ENCODE data around the gene HCRTR1. TPM values are rescaled to one million over a fixed set of nuclear protein-coding genes. Genes with fewer than 3 reads are reported as not detected.

Gene HCRTR1
- total RNA-seq, 2 donors from 2014 or later: not detected

DNA sequence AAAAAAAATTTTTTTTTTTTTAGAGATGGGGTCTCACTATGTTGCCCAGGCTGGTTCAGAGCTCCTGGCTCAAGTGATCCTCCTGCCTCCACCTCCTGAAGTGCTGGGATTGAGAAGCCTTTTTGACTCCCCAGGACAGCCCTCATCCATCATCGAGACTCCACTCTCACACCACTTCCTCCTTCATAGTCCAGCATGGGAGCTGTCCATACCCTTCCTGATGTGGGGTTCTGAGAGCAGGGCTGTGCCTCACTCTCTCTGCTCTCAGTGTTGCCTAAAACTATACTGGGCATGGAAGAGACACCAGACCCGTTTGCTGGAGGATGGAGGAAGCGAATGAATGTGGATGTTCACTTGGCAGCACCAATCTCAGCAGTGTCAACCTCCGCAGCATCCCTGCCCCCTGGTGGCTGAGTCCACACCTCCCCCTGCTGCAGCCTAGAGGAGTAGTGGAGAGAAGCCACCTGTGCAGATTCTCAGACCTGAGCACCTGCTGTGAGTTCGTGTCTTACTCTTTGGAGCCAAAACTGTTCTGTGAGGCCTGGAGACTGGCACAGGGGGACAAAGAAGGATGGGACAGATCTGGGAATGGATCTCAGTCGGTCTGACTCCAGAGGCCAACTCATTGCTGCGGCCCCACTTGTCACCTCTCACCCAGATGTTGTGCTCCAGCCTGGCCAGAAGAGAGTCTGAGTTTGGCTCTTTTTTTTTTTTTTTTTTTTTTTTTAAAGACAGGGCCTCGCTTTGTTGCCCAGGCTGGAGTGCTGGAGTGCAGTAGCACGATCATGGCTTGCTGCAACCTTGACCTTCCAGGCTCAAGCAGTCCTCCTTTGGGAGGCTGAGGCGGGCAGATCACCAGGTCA, 23.5 kb upstream of the HCRTR1 start:
- TF ChIP-seq, protein P1, sequence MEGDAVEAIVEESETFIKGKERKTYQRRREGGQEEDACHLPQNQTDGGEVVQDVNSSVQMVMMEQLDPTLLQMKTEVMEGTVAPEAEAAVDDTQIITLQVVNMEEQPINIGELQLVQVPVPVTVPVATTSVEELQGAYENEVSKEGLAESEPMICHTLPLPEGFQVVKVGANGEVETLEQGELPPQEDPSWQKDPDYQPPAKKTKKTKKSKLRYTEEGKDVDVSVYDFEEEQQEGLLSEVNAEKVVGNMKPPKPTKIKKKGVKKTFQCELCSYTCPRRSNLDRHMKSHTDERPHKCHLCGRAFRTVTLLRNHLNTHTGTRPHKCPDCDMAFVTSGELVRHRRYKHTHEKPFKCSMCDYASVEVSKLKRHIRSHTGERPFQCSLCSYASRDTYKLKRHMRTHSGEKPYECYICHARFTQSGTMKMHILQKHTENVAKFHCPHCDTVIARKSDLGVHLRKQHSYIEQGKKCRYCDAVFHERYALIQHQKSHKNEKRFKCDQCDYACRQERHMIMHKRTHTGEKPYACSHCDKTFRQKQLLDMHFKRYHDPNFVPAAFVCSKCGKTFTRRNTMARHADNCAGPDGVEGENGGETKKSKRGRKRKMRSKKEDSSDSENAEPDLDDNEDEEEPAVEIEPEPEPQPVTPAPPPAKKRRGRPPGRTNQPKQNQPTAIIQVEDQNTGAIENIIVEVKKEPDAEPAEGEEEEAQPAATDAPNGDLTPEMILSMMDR (IDR thresholded peaks at IDR 0.05): peak; percentile 84
- Histone ChIP-seq H3K36me3 (no peaks in the 10 kb centered on the region), H3K27ac (no peak overlapping the region), H3K4me3 (no peak overlapping the region), H3K9me3 (no peaks in the 10 kb centered on the region), H3K4me1 (ENCODE audit: control insufficient read depth in 1 of 2, low read depth in 2 of 2) (peaks cover 8 to 21% of the 10 kb centered on the region in 2 donors), H3K27me3 (replicated peaks; ENCODE audit: insufficient read depth) (no peaks in the 10 kb centered on the region)
- no peak for ATAC-seq (ENCODE audit: insufficient number of reproducible peaks, low FRiP score, low read depth)
- no peak for DNase-seq (ENCODE audit: low spot score)

DNA sequence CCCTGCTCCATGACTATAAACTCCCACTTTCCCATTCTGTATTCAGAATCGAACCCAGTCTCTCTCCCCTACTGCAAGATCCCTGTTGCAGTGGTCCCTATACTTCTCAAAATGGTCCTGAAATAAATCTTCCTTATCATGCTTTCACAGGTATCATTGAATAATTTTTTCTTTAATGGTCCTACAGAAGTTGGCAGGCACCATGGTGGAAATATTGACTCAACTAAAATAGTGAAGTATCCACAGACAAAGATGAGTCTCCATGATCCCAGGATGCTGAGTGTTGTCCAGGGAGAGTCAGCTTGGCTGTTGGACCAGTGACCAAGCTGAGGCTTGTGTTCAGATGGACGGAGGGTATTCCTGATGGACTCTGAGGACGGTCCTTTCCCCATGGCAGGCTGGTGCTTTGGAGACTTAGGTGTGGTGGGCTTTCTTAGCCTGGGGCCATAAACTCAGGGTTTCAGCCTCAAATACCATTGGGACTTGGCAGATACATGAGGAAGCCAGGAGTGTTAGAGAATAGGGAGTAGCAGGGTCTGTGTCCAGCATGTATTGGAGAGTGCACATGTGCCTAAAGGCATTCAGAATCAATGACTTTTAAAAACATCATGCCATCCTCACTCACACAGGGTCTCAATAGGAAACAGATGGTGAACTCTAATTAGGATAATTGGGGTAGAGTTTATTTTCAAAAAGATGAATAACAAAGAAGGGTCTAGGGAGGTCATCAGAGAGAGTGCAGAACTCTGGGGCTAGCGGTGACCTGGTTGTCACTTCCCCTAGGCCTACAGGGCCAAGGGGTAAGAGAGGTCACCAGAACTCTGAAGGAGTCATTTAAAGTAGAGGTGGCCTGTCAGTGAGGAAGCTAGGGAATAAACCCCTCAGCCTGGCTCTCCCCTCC, 21.4 kb upstream of the HCRTR1 start:
- no peak overlapping the region for H3K27ac ChIP-seq
- no peak overlapping the region for H3K4me3 ChIP-seq
- no peaks in the 10 kb centered on the region for H3K36me3 ChIP-seq
- H3K27me3 ChIP-seq (replicated peaks; ENCODE audit: insufficient read depth): no peaks in the 10 kb centered on the region
- no peaks in the 10 kb centered on the region for H3K9me3 ChIP-seq
- DNase-seq (ENCODE audit: low spot score): no peak
- H3K4me1 ChIP-seq (ENCODE audit: control insufficient read depth in 1 of 2, low read depth in 2 of 2): peaks cover 5 to 16% of the 10 kb centered on the region in 2 donors
- TF ChIP-seq, protein P1 (IDR thresholded peaks at IDR 0.05): no peak
- no peak for ATAC-seq (ENCODE audit: insufficient number of reproducible peaks, low FRiP score, low read depth)

GRCh38 chr1:31596737-31597097, 20.8 kb upstream of the HCRTR1 start:
- Histone ChIP-seq H3K4me3 (no peak overlapping the region), H3K27me3 (replicated peaks; ENCODE audit: insufficient read depth) (no peaks in the 10 kb centered on the region), H3K4me1 (ENCODE audit: control insufficient read depth in 1 of 2, low read depth in 2 of 2) (peaks cover 3 to 10% of the 10 kb centered on the region in 2 donors), H3K27ac (no peak overlapping the region), H3K9me3 (no peaks in the 10 kb centered on the region), H3K36me3 (no peaks in the 10 kb centered on the region)
- no peak for DNase-seq (ENCODE audit: low spot score)
- TF ChIP-seq, protein P1 (IDR thresholded peaks at IDR 0.05): no peak
- no peak for ATAC-seq (ENCODE audit: insufficient number of reproducible peaks, low FRiP score, low read depth)

DNA sequence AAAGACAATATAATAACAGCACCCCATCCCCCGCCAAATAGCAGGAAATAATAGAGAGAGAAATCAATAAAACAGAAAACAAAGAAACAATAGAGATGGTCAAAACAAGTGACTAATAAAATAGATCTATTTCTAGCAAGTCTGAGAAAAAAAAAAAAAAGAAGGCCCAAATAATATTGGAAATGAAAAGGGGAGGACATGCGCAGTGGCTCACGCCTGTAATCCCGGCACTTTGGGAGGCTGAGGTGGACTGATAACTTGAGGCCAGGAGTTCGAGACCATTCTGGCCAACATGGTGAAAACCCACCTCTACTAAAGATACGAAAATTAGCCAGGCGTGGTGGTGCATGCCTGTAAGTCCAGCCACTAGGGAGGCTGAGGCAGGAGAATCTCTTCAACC, 18.5 kb upstream of the HCRTR1 start:
- ATAC-seq (ENCODE audit: insufficient number of reproducible peaks, low FRiP score, low read depth): no peak
- H3K36me3 ChIP-seq: no peaks in the 10 kb centered on the region
- H3K27ac ChIP-seq: no peak overlapping the region
- no peak for DNase-seq (ENCODE audit: low spot score)
- H3K4me3 ChIP-seq: no peak overlapping the region
- no peaks in the 10 kb centered on the region for H3K27me3 ChIP-seq (replicated peaks; ENCODE audit: insufficient read depth)
- H3K9me3 ChIP-seq: no peaks in the 10 kb centered on the region
- TF ChIP-seq, protein P1 (IDR thresholded peaks at IDR 0.05): no peak
- no peaks in the 10 kb centered on the region for H3K4me1 ChIP-seq (ENCODE audit: control insufficient read depth in 1 of 2, low read depth in 2 of 2)

DNA sequence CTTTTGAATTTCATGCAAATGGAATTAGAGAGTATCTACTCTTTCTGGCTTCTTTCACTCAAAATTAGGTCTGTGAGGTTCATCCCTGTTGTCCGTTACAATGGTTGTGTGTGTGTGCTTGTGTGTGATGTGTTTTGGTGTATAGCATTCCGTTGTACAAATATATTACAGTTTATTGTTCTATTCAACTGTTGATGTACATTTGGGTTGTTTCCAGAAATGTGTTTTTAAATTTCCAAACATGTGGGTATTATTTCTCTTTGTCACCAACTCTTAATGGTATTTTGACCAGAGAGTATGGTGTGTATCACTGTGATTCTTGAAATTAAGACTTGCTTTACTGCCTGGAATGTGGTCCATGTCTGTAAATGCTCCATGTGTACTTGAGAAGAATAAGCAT, 16.8 kb upstream of the HCRTR1 start:
- Histone ChIP-seq H3K9me3 (no peaks in the 10 kb centered on the region), H3K4me1 (ENCODE audit: control insufficient read depth in 1 of 2, low read depth in 2 of 2) (no peaks in the 10 kb centered on the region), H3K4me3 (no peak overlapping the region), H3K36me3 (no peaks in the 10 kb centered on the region), H3K27ac (no peak overlapping the region), H3K27me3 (replicated peaks; ENCODE audit: insufficient read depth) (no peaks in the 10 kb centered on the region)
- no peak for ATAC-seq (ENCODE audit: insufficient number of reproducible peaks, low FRiP score, low read depth)
- TF ChIP-seq, protein P1 (IDR thresholded peaks at IDR 0.05): no peak
- DNase-seq (ENCODE audit: low spot score): no peak
